A549 (cell line): Measurements from ENCODE around the gene IFI30.

ENCODE experiments used
- HDAC2 ChIP-seq: fragments of 200-600 bp; sonication (generic); IDR thresholded peaks from 2 replicates; pipeline ENCODE4 v1.6.1; 2016
- MYC ChIP-seq: IDR thresholded peaks from 2 replicates; pipeline ENCODE4 v1.6.1; 2012; ENCODE audit warnings: mild to moderate bottlenecking, inconsistent platforms, low read length, improper control_type of control experiment, borderline replicate concordance
- SREBF2 ChIP-seq: fragments of 450-650 bp; IDR thresholded peaks from 2 replicates; pipeline ENCODE4 v1.6.1; 2014; ENCODE audit warnings: mild to moderate bottlenecking, moderate library complexity

DNA sequence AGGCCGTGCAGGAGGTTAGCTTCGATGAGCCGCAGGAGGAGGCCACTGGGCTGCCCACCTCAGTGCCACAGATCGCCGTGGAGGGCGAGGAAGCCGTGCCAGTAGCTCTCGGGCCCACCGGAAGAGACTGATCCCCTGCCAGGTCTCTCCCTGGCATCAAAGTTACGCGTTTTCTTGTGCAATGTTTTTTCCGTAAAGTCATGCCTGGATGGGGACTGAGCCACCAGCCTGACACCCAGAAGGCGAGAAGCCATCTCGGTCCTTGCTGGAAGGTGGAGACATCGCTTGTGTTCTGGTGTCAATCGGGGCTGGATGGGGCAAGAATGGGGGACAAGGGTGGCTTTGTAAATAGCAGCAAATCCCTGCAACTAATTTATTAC lies 24.0 kb upstream of the IFI30 start:
- TF ChIP-seq HDAC2 (no peak), SREBF2 (no peak), MYC (no peak)
